HG03439 (cell line): Measurements from ENCODE around the gene GABRG1.

Experiments used
- ATAC-seq: cut with Tn5 transposase; IDR thresholded peaks from one replicate; pipeline ENCODE4 v1.9.1; 2021; ENCODE audit warnings: mild to moderate bottlenecking, moderate library complexity; ENCODE audit not compliant: unreplicated experiment

The GABRG1 gene

DNA sequence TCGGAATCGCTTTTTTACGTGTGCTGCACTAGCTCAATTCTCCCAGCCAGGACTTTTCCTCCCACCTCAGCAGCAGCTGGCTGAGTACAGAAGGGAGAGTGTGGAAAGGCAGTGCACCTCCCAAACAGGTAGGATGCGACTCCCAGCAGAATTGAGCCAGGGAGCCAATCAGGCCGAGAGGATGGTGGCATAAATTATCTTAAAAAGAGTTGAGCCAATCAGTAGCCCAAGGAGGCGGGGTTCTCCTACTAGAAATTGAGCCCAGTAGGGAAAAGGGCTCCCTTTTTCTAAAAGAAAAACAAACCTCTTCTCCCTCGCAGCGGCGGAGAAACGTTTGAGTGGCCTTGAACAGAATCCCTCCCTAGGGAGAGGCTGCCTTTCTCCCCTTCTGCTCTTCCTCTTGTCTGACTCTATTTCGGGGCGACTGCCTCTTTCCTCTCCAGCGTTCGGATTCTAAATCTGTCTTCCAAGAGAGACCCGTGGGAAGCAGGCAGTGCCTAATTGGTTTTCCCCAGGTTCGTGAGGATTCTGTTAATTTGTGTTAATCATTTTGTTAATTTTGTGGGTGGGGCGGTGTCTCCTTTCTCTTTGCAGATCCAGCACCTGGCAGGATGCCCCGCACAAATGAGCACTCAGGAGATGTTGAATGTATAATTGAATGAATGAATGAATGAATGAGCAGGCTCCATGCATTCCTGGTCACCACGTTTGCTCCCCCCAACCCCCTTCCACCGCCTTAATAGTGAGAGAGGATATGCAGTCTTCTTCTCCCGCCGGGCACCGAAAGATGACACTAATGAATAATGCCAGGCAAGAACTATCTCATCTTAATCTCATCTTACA lies at the start of gene GABRG1:
Gene GABRG1, minus strand, starts transcription at position 142 of the 843 bp plus-strand sequence. Its CDS starts 141 bp downstream, at position 1.
- no peak for ATAC-seq

- no peak for ATAC-seq
Measured at GRCh38 chr4:46146993-46147392, 23.1 kb upstream of the GABRG1 start.

DNA sequence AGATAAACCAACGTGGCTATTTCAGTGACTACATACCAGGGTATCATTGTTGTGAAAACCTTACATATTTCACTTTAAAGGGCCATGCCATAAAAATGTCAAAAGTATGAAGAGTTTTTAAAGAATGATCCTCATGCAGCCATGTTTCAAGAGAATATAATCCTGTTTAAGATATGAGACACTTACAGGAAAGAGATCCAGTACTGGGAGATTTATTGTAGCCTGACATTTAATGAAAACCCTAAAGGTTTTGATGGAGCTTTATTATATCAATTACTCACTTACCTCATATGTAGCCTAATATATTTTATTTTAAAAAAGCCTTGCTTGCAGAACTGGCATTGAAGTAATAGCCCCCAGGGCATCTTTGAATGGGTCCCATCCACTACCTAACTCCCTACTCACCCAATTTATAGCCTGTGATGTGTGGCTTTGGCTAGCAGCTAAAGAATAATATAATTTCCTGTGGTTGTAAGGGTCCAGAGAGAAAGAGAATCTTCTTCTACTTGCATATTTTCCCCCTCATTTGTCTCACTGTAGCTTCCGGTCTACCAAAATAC lies 7.7 kb upstream of the GABRG1 start:
- ATAC-seq: no peak

DNA sequence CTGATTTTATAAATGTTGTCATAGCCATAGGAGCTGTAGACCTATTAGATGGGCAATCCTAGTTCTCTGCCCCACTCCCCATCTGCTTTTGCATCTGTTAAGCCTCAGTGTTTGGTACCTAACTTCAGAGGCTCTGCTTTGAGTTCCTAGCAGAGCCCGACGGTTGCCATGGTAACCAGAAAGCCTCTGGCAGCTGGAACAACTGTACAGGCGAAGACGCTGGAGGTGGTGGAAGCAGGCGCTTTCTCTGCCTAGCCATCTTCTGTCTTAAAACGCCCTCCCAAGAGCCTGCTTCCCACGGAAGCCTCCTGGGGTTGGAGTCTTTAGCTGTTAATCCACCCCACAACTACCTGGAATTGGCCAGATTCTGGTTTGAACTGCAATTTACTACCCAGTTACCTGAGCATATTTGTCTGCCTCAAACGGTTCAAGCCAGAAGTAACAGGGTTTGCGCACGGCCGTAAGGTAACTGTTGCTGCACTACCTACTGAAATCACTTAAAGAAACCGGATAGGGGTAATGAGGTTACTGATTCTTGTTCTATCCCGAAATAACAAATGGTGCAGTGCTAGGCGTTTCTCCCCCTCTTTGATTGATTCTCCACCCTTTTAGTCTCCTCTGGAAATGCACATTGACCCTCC lies 1.0 kb upstream of the GABRG1 start:
- no peak for ATAC-seq

- ATAC-seq: no peak
Measured at GRCh38 chr4:46081674-46082073, 42.2 kb downstream of the GABRG1 start.

- ATAC-seq: no peak
Measured at GRCh38 chr4:46081248-46081647, 42.6 kb downstream of the GABRG1 start.

GRCh38 chr4:46073778-46074177 lies 50.1 kb downstream of the GABRG1 start:
- peak; percentile 69 for ATAC-seq

DNA sequence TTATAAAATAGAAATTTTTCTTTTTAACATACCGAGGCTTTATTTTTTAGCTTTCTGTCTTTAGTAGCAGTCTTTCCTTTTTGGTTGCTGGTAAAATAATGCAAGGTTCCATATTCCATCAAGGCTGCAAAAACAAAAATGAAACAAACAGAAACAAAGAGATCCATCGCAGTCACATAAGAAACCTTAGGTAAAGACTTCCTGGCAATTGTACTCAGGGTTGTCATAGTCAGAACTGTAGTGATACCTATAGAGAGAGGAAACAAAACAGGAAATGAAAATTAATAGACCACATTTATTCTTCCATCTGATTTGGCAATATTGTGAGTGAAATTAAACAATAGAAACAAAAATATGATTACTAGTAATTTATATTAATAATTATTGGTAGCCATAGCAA lies 72.5 kb downstream of the GABRG1 start:
- ATAC-seq: no peak

DNA sequence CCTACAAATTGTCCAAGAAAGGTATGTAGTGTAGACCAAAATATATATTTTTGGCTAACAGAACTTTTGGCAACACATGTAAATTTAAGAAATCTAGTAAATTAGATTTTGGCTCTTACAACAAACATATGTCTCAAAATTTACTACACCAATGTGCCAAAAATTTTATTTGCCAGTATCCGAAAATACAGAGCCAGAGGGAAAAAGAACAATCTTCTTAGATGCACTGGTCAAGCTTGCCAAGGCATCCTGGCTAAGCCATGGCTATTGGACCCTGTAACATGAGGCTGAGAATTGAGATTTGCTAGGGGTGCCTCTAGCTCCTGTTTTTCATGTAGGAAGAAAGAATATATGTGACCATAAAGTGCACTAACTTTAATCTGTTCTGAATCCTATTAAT lies 91.8 kb downstream of the GABRG1 start:
- no peak for ATAC-seq

DNA sequence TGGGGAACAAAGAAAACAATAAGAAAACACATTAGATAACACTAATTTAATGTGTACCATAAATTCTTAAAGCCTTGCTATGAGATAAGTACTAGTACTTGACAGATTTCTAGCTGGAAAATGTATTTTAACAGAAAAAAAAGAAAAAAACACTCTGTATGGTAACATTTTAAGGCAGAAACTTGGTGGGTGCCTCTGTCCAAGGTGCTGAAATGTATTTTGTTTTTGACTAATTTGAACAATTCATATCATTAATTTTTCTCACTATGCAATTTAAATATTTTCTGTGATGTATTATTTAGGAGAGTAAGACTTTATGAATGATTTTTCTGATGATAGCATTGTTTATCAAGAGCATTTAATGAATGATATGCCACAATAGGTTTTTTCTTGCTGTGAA lies 107.5 kb downstream of the GABRG1 start:
- ATAC-seq: no peak

DNA sequence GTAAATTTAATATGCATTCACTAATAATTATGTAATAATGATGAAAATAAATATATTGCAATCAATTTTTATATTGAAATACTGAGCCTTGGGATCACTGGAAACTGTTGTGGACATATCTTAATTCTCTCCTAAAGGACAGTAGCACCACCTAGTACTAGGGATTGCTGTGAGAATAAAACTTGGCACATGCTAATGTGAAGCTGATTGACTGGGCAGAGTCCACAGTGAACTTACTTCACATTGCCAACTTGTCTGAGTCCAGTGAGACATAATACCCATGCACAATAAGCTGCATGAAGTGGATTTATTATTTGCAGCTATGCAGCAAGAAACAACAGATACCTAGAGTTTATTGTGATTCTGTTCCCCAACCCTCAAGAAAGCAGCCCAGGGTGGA lies 131.1 kb downstream of the GABRG1 start:
- no peak for ATAC-seq

- no peak for ATAC-seq
Measured at GRCh38 chr4:45989775-45990174, 134.1 kb downstream of the GABRG1 start.

DNA sequence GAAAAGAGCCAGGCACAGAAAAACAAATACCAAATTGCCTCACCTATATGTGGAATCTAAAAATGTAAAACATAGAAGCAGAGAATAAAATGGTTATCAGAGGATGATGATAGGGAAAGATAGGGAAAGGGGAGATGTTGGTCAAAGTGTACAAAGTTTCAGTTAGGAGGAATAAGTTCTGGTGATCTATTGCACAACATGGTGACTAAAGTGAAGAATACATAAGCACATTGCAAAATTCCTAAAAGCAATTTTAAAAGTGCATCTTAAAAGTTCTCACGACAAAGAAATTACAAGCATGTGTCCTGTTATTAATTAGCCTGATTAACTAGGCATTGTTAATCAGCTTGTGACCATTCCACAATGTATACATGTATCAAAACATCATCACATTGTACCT lies 136.0 kb downstream of the GABRG1 start:
- no peak for ATAC-seq
